Hepatocyte (in vitro differentiated cells): ENCODE measurements around the gene APOBEC3F.

ENCODE experiments used
- EZH2phosphoT487 ChIP-seq: fragments of 200-600 bp; sonication (generic); IDR thresholded peaks from one replicate; pipeline ENCODE4 v1.6.1; 2018; ENCODE audit warnings: antibody characterized with exemption, mild to moderate bottlenecking, low read depth, moderate library complexity; ENCODE audit not compliant: unreplicated experiment, severe bottlenecking
- TF ChIP-seq, protein P1 (sequence below): fragments of 200-600 bp; sonication (generic); IDR thresholded peaks from 2 replicates; pipeline ENCODE4 v1.5.1; 2016; ENCODE audit warnings: antibody characterized with exemption, mild to moderate bottlenecking; ENCODE audit not compliant: poor library complexity

DNA sequence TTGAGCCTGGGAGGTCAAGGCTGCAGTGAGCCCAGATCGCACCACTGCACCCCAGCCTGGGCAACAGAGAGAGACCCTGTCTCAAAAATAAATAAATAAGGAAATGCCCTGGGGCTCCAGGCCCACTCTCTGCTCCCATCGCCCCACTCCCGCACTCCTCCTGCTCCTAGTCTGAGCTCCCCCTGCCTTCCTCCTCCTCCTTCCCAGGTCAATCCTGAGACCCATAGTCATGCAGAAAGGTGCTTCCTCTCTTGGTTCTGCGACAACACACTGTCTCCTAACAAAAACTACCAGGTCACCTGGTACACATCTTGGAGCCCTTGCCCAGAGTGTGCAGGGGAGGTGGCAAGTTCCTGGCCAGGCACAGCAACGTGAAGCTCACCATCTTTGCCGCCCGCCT, 29.5 kb downstream of the APOBEC3F start:
- TF ChIP-seq, protein P1, sequence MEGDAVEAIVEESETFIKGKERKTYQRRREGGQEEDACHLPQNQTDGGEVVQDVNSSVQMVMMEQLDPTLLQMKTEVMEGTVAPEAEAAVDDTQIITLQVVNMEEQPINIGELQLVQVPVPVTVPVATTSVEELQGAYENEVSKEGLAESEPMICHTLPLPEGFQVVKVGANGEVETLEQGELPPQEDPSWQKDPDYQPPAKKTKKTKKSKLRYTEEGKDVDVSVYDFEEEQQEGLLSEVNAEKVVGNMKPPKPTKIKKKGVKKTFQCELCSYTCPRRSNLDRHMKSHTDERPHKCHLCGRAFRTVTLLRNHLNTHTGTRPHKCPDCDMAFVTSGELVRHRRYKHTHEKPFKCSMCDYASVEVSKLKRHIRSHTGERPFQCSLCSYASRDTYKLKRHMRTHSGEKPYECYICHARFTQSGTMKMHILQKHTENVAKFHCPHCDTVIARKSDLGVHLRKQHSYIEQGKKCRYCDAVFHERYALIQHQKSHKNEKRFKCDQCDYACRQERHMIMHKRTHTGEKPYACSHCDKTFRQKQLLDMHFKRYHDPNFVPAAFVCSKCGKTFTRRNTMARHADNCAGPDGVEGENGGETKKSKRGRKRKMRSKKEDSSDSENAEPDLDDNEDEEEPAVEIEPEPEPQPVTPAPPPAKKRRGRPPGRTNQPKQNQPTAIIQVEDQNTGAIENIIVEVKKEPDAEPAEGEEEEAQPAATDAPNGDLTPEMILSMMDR: no peak
- TF ChIP-seq EZH2phosphoT487: no peak
